ENCODE measurements around the gene MCCC2.
A peak's percentile ranks its signal among the peaks of the same experiment; 100 is the strongest.
"Not testable (repeated sequence)": the region's sequence is repeated elsewhere in the genome, so short reads cannot be mapped to it uniquely, and the experiment has no call there.

The MCCC2 gene
- 19.6 to 71.0 (median 43.8) reads per million in 17 experiments for total RNA-seq

- DNase-seq, result peak; percentile 98 to 99 (median 99)
Measured at GRCh38 chr5:71586941-71587765, at the start of gene MCCC2. TSS of gene MCCC2 (plus strand) at chr5:71587340. CDS start at chr5:71587426, 86 bp downstream.

DNA sequence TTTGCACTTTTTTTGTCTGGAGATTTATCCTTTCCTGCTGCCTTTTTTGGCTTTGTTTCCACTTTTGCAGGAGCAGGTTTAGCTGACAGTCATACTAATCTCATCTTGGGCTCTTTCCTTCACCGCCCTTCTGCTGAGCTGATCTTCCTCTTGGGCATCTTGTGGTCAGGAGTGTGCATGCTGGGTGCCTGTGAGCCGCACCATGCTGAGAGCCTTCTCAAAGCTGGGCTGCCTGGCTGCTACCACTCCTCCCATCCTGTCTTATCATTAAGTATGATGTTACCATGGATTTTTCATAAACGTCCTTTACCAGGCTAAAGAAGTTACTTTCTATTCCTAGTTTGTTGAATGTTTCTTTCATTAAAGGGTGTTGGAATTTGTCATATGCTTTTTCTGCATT lies 49.5 kb upstream of the MCCC2 start:
- no peak for DNase-seq

- DNase-seq, result not testable (repeated sequence)
Measured at GRCh38 chr5:71550885-71551284, 36.3 kb upstream of the MCCC2 start.

DNA sequence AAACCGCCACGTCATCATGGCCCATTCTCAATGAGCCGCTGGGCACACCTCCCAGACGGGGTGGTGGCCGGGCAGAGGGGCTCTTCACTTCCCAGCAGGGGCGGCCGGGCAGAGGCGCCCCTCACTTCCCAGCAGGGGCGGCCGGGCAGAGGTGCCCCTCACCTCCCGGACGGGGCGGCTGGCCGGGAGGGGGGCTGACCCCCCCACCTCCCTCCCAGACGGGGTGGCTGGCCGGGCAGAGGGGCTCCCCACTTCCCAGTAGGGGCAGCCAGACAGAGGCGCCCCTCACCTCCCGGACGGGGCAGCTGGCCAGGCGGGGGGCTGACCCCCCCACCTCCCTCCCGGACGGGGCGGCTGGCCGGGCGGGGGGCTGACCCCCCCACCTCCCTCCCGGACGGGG lies 35.6 kb upstream of the MCCC2 start:
- DNase-seq, result not testable (repeated sequence)

DNA sequence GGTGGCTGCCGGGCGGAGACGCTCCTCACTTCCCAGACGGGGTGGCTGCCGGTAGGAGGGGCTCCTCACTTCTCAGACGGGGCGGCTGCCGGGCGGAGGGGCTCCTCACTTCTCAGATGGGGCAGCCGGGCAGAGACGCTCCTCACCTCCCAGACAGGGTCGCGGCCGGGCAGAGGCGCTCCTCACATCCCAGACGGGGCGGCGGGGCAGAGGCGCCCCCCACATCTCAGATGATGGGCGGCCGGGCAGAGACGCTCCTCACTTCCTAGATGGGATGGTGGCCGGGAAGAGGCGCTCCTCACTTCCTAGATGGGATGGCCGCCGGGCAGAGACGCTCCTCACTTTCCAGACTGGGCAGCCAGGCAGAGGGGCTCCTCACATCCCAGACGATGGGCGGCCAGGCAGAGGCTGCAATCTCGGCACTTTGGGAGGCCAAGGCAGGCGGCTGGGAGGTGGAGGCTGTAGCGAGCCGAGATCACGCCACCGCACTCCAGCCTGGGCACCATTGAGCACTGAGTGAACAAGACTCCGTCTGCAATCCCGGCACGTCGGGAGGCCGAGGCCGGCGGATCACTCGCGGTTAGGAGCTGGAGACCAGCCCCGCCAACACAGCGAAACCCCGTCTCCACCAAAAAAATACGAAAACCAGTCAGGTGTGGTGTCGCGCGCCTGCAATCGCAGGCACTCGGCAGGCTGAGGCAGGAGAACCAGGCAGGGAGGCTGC lies 35.0 kb upstream of the MCCC2 start:
- not testable (repeated sequence) for DNase-seq

DNA sequence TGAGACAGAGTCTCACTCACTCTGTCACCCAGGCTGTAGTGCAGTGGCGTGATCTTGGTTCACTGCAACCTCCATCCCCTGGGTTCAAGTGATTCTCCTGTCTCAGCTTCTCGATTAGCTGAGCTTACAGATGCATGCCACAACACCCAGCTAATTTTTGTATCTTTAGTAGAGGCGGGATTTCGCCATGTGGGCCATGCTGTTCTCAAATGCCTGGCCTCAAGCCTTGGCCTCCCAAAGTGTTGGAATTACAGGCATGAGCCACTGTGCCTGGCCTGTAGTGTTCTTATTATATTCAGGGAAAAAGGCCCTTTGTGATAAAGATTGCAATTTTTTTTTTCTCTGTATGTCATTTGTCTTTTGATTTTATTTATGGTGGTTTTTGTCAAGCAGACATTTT lies 24.0 kb upstream of the MCCC2 start:
- no peak for DNase-seq

DNA sequence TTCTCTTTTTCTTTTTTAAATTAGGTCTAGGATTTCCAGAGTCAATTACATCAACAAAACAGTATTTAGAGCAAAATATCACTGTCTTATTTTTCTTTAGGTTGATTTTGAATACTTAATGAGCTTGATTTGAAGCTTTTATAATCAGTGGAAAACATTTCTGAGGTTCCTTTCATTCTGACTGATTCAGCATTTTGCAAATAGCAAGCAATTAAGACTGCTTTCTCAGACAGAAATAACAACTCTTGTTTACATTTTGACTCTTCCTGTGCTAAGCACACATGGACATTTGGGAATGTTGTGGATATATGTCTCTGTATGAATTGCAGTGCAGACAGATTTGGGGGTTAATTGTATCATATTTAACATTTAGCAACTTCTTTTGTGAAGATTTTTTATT lies 22.2 kb upstream of the MCCC2 start:
- DNase-seq, result no peak

DNA sequence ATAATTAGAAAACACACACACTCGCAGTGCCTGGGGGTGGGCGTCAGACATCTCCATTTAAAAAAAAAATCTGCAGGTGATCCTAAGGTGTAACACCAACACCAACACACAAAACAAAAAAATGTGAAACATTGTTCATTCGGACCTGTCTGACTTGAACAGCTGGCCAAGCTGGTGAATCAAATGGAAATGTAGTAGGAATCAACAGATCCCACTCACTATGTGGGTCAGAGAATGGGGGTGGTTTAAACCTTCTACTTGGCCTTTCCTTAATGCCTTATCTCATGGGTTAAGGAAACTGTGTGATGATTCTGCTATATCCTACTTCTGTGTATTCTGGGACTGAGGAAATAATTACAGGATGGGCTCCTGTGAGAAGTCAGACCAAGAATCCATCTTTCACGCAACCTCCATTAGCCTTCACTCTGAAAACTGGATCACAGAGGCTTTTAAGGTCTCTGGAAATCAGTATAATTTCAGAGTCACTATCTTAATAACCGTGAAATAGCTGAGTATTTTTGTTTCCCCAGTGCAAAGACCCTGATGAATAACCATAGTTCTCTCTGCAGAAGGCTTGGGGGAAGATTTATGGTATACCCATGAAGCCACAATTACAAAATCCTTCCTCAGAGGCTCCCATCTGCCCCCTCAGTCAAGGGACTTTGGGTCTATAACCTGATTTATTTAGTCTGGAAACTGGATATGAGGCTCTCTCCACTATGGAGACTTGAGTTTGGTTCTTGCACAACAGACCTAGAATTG lies 17.2 kb upstream of the MCCC2 start:
- DNase-seq, result no peak

DNA sequence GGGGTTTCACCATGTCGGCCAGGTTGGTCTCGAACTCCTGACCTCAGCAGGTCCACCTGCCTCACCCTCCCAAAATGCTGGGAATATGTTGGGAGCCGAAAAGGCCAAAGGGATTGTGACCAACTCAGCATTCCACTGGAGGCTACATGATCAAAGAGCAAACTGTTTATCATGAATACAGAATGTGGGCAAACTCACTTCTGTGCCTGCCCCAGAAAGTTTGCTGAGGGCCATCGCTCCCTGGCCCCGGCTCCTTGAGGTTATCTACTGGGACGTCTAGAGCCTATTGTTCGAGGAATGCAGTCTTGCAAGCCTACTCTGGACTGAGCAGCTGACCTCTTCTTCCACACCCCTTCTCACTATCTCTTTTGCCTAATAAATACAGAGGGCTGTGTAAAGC lies 15.3 kb upstream of the MCCC2 start:
- not testable (repeated sequence) for DNase-seq

GRCh38 chr5:71573591-71573990 lies 13.5 kb upstream of the MCCC2 start:
- no peak for DNase-seq

GRCh38 chr5:71575588-71575987 lies 11.6 kb upstream of the MCCC2 start:
- not testable (repeated sequence) for DNase-seq

- DNase-seq, result no peak
Measured at GRCh38 chr5:71576241-71576640, 10.9 kb upstream of the MCCC2 start.

- DNase-seq, result not testable (repeated sequence)
Measured at GRCh38 chr5:71577839-71578238, 9.3 kb upstream of the MCCC2 start.

DNA sequence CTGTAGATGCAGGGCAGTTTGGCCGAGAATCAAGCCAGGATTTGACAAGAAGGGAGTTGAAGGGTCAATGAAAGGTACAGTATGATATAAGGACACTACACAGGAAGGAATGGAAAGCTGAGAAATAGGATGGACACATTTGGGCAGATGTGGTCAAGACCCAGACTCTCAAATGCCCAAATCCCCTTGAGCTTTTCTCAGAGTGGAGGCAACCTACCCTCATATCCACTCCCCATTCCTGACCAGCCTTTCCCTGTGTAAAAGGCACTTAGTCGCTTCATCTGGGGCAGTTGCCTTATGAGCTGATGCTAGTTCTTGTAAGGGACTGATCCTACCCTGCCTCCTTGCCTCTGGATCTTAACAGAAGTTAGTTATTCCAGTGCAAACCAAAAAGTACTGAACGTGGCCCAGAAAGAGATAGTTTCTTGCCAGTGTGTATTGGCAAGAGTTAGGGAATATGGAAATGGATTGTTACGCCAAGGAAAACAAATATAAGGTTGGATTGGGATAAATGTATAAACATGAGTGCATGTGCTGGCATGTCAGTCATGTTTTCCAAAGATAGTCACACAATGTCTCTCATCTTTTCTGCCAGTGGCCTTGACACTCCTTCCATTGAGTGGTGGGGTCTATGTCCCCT lies 4.1 kb upstream of the MCCC2 start:
- DNase-seq, result no peak

GRCh38 chr5:71586052-71586940 lies 844 bp upstream of the MCCC2 start:
- DNase-seq, result peak in 3 of 4 experiments; percentile 17 to 45 (median 17)

DNA sequence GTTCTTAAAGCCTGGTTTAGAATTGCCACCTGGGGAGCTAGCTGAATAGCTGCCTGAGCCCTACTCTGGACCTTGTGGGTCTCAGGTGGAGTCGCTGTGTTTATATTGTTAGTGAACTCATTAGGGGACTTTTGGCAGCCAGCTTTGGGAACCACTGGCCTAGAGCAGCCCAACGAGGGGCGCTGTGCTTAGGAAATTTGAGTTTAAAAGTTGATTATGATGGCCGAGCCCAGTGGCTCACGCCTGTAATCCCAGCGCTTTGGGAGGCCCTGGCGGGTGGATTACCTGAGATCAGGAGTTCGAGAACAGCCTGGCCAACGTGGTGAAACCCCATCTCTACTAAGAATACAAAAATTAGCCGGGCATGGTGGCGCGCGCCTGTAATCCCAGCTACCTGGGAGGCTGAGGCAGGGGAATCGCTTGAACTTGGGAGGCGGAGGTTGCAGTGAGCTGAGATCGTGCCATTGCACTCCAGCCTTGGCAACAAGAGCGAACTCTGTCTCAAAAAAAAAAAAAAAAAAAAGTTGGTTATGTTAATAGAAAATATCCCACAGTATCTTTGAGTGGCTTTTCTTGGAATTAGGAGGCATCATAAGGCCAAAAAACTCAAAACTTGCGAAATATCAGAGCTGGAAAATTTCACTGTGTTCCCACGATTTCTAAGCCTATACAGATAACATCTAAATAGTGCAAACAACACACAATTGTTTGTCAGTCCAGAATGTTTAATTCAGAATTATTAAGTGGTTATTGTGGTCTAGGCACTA lies 809 bp downstream of the MCCC2 start:
- peak in 1 of 4 experiments; percentile 17 for DNase-seq

- no peak for DNase-seq
Measured at GRCh38 chr5:71588533-71588885, 1.4 kb downstream of the MCCC2 start.

DNA sequence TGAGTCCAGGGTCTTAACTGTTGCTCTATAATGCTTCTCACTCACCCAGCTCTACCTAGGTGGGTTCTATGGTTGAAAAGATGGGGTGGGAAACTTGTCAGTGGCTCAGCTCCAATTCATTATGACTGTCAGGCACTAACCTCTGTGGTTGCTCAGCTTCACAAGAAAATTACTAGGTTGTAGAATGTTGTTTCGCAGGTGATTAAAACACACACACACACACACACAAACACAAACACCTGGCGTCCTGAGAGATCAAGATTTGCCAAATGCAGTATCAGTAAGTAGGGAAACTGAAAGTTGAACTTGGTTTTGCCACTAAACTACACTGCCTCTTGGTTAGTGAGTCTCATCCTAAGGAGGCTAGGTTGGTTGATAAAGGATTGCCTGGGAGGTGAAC lies 2.8 kb downstream of the MCCC2 start:
- DNase-seq, result no peak

GRCh38 chr5:71591100-71591499 lies 4.0 kb downstream of the MCCC2 start:
- peak in 1 of 4 experiments; percentile 3 for DNase-seq

DNA sequence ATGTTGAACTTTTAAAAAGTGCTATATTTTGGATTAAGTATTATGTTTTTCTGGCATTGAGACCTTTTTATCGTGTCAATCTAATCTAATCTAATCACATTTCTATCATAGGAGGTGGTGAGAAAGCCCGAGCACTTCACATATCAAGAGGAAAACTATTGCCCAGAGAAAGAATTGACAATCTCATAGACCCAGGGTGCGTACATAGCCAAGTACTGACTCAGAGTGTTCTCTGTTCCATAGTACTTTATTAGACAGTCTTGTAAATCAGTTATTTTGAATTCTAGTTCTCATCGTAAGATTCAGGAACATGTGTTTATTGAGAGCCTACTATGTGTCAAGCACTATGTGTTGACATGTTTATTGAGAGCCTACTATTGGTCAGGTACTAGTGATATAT lies 9.0 kb downstream of the MCCC2 start:
- no peak for DNase-seq

DNA sequence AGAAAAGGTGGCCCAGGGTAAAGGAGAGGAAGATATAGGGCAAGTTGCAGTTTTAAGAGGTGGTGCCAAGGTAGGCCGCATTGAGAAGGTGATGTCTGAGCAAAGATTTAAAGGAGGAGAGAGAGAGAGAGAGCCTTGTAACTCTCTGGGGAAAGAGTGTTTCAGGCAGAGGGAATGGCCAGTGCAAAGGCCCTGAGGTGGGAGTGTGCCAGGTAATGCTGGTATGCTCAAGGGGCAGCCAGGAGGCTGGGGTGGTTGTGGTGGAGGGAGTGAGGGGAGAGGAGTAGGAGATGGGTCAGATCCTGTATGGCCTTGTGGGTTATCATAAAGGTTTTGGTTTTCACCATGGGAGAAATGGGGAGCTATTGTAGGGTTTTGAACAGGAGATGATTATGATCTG lies 9.9 kb downstream of the MCCC2 start:
- DNase-seq, result no peak

All from suppressor macrophage (primary cell).